Measurements from ENCODE around the gene PARD6A.

Gene PARD6A

GRCh38 chr16:67653789-67654402, 6.9 kb upstream of the PARD6A start:
- DNase-seq (ENCODE audit: extremely low read depth in 1 of 2, low read depth in 1 of 2): no peak

DNA sequence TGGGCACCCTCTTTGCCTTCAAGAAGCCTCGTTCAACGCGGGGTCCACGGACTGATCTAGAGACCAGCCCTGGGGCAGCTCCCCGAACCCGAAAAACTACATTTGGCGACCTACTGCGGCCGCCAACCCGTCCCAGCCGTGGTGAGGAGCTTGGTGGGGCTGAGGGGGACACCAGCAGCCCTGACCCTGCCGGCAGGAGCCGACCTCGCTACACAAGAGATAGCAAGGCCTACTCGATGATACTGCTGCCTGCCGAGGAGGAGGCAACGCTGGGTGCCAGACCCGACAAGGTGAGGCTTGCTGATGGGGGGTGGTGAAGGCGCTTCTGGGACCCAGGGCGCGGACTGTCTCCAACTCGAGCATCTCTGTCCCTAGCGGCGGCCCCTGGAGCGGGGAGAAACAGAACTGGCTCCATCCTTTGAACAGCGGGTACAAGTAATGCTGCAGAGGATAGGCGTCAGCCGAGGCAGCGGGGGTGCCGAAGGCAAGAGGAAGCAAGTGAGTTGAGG, 6.3 kb upstream of the PARD6A start:
- DNase-seq (ENCODE audit: extremely low read depth in 1 of 2, low read depth in 1 of 2): no peak

DNA sequence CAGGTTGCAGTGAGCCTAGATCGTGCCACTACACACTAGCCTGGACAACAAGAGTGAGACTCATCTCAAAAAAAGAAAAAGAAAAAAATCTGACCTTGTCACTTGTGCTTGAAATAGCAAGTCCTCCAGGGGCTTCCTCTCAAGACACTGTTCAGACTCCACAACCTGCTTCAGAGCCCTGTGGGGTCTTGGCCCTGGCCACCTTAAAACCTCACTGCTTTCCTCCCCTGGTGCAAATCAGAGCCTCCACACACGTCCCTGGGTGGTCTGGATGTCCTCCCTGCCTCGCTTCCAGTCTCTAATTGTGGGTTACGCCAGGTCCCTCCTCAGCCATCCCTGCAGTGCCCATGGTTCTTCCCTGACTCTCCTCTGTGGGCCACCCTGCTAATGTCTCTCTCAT, 5.4 kb upstream of the PARD6A start:
- no peak for DNase-seq (ENCODE audit: extremely low read depth in 1 of 2, low read depth in 1 of 2)

GRCh38 chr16:67656344-67657016, 4.3 kb upstream of the PARD6A start:
- no peak for DNase-seq (ENCODE audit: extremely low read depth in 1 of 2, low read depth in 1 of 2)

DNA sequence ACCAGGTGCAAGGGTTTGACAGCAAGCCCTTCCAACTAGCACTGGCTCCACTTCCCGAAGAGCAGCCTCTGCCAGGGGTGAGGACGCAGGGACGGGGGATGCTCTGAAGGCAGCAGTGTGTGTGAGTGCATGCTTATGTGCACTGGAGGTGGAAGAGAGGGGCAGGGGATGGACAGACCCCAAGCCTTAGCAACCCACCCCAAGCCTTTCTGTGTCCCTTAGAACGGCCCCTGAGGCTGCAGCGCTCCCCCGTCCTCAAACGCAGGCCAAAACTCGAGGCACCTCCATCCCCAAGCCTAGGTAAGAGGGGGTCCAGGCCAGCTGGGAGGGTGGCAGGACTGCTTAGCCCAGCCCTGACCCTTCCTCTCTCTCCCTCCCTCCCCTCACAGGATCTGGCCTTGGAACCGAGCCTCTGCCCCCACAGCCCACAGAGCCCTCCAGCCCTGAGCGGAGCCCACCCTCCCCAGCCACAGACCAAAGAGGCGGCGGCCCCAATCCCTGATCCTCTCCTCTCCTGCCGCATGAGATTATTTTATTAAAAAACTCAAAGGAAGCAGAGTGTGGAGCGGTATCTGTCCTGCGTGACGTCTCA, 3.6 kb upstream of the PARD6A start:
- no peak for DNase-seq (ENCODE audit: extremely low read depth in 1 of 2, low read depth in 1 of 2)

GRCh38 chr16:67657751-67658518, 2.8 kb upstream of the PARD6A start:
- DNase-seq (ENCODE audit: extremely low read depth in 1 of 2, low read depth in 1 of 2): no peak

DNA sequence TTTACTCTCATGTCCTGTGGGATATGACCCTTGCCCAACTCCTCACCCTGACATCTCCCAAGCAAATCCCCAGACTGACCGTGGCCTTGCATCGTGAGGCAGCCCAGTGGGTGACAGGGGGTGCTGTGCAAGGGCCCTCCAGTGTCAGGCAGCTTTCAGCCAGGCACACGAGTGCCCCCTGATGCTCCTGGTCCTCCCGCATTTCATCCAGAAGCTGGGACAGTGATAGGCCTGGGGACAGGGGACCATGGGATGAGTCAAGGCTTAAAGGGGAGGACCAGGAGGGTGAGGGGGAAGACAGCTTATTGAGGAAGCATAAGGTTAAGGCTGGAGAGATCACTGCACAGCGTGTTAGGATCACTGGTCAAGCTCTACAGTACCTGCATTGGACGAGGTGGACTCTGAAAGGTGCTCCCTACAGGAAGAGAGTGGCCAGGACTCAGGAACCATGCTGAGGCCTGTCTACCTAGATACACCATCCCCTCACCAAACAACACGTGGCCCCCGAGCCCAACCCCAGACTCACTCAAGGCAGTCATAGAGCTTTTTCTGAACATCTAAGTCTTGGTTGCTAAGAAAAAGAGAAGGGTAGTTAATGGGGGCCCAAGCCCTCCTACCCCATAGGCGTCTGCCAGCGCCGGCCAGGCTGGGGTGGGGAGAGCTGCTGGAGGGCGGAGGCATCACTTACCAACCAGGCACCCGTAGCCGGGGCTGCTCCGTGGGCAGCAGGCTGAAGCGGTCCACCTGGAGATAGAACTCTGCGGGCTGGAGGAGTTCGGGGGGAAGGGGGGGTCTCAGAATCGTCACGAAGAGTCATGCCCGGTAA, 1.7 kb upstream of the PARD6A start:
- DNase-seq (ENCODE audit: extremely low read depth in 1 of 2, low read depth in 1 of 2): no peak

DNA sequence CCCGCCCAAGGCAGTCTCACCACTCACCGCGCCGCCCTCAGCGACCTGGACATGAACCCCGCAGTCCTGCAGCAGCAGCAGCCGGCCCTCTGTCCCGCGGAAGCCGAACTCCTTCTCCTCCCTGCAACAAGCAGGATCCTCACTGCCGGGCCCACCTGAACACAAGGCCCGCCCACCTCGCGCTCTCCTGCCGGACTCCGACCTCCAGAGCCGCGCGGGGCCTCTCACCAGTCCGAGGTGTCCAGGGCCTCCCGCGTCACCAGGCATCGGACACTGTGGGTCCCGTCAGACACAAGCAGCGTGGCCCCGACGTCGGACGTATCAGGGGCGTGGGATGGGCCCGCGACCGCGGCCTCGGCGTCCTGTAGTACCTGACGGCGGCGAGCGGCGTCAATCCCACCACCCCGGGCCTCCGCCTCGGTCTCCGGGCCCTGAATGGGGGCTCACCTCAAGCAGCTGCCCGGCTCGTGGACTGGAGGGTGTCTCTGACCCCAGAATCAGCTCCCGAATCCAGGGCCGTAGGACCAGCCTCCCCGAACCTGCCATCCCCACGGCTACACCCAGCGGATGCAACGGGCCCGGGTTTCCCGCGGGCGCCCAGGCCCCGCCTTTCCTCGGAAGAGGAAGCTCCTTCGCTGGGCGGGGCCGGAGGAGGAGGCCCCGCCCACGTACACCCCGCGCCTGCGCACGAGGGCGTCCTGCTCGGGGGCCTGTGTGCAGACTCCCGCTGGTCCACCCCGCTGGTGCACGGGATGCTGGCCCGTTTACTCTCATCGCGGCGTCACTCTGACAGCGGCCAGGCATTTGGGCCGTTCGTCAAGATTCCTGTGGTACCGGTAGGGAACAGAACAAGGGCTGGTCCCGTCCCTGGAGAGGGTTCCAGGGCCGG, 841 bp upstream of the PARD6A start, which contains the start of gene ACD:
TSS of gene ACD (minus strand) at position 586 of the 889 bp plus-strand sequence. CDS start at position 546, 40 bp downstream.
- peak; percentile 66 to 91 for DNase-seq (ENCODE audit: extremely low read depth in 1 of 2, low read depth in 1 of 2)

GRCh38 chr16:67661101-67661761, 471 bp downstream of the PARD6A start:
- DNase-seq (ENCODE audit: extremely low read depth in 1 of 2, low read depth in 1 of 2): no peak

DNA sequence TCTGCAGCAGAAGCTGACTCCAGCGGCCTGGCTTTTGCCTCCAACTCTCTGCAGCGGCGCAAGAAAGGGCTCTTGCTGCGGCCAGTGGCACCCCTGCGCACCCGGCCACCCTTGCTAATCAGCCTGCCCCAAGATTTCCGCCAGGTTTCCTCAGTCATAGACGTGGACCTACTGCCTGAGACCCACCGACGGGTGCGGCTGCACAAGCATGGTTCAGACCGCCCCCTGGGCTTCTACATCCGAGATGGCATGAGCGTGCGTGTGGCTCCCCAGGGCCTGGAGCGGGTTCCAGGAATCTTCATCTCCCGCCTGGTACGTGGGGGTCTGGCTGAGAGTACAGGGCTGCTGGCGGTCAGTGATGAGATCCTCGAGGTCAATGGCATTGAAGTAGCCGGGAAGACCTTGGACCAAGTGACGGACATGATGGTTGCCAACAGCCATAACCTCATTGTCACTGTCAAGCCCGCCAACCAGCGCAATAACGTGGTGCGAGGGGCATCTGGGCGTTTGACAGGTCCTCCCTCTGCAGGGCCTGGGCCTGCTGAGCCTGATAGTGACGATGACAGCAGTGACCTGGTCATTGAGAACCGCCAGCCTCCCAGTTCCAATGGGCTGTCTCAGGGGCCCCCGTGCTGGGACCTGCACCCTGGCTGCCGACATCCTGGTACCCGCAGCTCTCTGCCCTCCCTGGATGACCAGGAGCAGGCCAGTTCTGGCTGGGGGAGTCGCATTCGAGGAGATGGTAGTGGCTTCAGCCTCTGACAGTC, 1.3 kb downstream of the PARD6A start:
- DNase-seq (ENCODE audit: extremely low read depth in 1 of 2, low read depth in 1 of 2): no peak

DNA sequence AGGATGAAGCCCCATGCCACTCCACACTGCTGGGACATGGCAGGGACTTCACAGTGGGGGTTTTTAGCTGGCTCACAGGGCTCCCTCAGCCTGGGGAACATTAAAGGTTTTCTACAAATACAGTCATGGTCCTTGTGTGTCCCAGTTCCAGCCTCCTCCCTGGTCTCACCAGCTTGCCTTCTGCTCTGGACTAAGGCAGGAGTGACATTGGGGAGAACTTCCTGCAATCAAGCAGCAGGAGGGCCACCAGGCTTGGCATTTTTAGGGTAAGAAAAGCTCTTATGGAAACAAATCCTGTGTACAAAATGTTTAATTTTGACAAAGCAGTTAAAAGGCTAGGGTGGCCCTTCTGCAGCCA, 1.9 kb downstream of the PARD6A start:
- DNase-seq (ENCODE audit: extremely low read depth in 1 of 2, low read depth in 1 of 2): no peak

GRCh38 chr16:67663151-67663876, 2.6 kb downstream of the PARD6A start:
- DNase-seq (ENCODE audit: extremely low read depth in 1 of 2, low read depth in 1 of 2): no peak

DNA sequence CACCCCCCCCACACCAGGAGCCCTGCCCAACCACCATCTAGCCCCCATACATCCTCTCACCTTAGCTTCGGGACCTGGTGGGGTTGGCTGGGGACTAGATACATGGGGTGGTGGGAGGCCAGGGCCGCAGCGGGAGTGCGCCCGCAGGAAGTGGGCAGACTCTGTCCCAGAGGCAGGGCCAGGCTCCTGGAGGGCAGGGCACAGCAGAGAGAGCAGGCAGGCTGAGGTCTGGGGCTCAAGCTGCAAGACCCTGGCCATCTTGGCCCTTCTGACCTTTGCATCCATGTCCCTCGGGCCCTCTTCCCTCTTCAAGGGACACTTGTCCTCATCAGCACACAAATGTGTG, 3.1 kb downstream of the PARD6A start:
- no peak for DNase-seq (ENCODE audit: extremely low read depth in 1 of 2, low read depth in 1 of 2)

DNA sequence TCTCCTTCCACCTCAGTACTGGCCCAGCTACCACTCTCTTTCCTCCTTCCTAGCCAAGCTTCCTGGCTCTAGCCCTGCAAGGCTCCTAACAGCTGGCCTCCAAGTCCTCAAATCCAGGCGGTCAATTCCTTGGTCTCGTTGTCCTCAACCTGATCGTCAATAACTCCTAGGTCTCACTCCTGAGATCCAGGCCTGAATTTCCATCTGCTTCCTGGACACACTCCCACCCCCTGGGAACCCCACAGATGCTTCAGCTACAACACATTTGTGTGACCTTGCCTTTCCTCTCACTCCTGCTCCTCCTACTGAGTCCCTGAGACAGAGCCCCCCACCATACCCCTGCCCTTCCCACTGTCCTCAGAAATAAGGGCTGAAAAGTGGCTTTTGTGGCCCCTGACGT, 3.5 kb downstream of the PARD6A start:
- no peak for DNase-seq (ENCODE audit: extremely low read depth in 1 of 2, low read depth in 1 of 2)

- no peak for DNase-seq (ENCODE audit: extremely low read depth in 1 of 2, low read depth in 1 of 2)
These were observed 4.1 kb downstream of the PARD6A start for GRCh38 chr16:67664871-67665270.

DNA sequence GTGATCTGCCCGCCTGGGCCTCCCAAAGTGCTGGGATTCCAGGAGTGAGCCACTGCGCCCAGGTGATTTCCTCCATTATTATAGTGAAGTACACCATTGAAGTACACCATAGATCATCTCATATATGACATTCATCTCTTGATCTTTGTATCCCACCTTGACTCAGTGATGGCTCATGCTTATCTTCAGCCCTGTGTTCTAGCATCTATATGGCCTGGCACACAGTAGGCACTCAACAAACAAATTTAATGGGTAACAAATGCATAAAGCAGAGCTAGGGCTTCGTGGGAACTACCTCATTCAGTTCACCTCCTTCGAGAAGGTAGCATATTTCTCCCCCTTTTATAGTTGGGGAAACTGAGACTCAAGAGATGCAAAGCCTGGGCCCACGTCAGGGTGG, 4.8 kb downstream of the PARD6A start:
- no peak for DNase-seq (ENCODE audit: extremely low read depth in 1 of 2, low read depth in 1 of 2)

DNA sequence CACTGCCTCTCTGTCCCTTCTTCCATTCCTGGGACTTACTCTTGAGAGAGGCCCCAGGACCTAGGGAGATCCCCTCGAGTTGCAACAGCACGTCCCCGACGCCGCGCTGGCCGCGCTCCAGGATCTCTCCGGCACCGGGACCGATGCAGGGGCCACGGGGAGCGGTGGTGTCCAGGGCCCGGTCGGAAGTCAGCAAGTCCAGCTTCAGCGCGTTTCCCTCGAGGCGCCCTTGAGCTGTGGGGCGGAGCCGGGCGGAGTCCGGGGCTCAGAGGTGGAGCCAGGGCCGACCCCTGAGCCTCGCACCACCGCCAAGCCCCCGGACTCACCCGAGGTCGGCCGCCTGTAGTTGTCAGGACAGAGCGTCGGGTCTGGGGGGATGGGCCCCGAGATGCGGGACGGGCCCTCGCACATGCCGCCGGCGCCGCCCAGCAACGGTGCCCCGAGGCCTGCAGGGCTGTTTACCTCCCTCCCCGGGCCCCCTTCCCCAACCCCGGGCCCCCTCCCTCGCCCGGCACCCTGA, 5.3 kb downstream of the PARD6A start:
- DNase-seq (ENCODE audit: extremely low read depth in 1 of 2, low read depth in 1 of 2): no peak

Measured in activated CD8-positive, alpha-beta memory T cell treated with anti-CD3 and anti-CD28 coated beads for 1 hour (primary cell).